B cell (primary cell): ENCODE data around the gene RERG. TPM values are rescaled to one million over a fixed set of nuclear protein-coding genes. Genes with fewer than 3 reads are reported as not detected.

ENCODE experiments used
- ATAC-seq: fragments of 200-7000 bp; cut with Tn5 transposase; one replicate; pipeline ENCODE4 v1.10.0; 2021; ENCODE audit warnings: low read depth, mild to moderate bottlenecking, moderate number of reproducible peaks, moderate library complexity
- CTCF ChIA-PET: fragments of 350-600 bp; sonication (Branson Sonifier 250); formaldehyde crosslinking; loops from one replicate; lab custom pipeline; 2021; ENCODE audit warnings: antibody characterized with exemption, inconsistent platforms; lab: Charles Lee
- POLR2A ChIA-PET: fragments of 350-600 bp; sonication (Branson Sonifier 250); formaldehyde crosslinking; loops from one replicate; lab custom pipeline; 2021; ENCODE audit warnings: antibody characterized with exemption; lab: Charles Lee
- DNase-seq: peaks from one replicate; pipeline ENCODE4 v3.0.0; 2013
- H2AFZ ChIP-seq: 2 replicates; pipeline ENCODE4 v1.6.1; 2012; ENCODE audit warnings: mild to moderate bottlenecking, low read depth, low read length; ENCODE audit not compliant: insufficient read depth, poor library complexity, severe bottlenecking
- H3K27ac ChIP-seq, 2 donors: 1 replicate in 1 of 2; 2 replicates in 1 of 2; pipeline ENCODE4 v1.5.1; 2012 to 2013; ENCODE audit warnings: low read length in 2 of 2, mild to moderate bottlenecking in 2 of 2, moderate library complexity in 1 of 2
- H3K27me3 ChIP-seq, 4 experiments: fragments of 200-600 bp in 1 of 4; sonication (generic) in 1 of 4; replicated peaks in 1 of 4; 1 replicate in 2 of 4; 2 replicates in 2 of 4; pipeline versions ENCODE4 v1.6.1 to v1.7.0; 2013 to 2016; ENCODE audit warnings: low read length in 3 of 4, mild to moderate bottlenecking in 2 of 4, mixed read lengths in 1 of 4, moderate library complexity in 1 of 4; ENCODE audit not compliant: insufficient read depth in 4 of 4, control insufficient read depth in 3 of 4; ENCODE audit errors: control extremely low read depth in 1 of 4
- H3K36me3 ChIP-seq, 2 experiments: replicated peaks in 1 of 2; 1 replicate in 1 of 2; 2 replicates in 1 of 2; pipeline versions ENCODE4 v1.6.1 to v1.7.1; 2013; ENCODE audit warnings: low read length in 1 of 2; ENCODE audit not compliant: insufficient read depth in 2 of 2, control insufficient read depth in 1 of 2; ENCODE audit errors: control extremely low read depth in 1 of 2, extremely low read depth in 1 of 2
- H3K4me1 ChIP-seq, 2 donors: fragments of 200-600 bp in 1 of 2; sonication (generic) in 1 of 2; 1 replicate in 1 of 2; 2 replicates in 1 of 2; pipeline versions ENCODE4 v1.5.1 to v1.6.1; 2013 to 2017; ENCODE audit warnings: low read length in 2 of 2; ENCODE audit not compliant: control insufficient read depth in 2 of 2, insufficient read depth in 2 of 2
- H3K4me2 ChIP-seq: replicated peaks from 2 replicates; pipeline ENCODE3; 2012; ENCODE audit warnings: mild to moderate bottlenecking, low read depth, low read length; ENCODE audit not compliant: poor library complexity, severe bottlenecking
- H3K4me3 ChIP-seq, 5 experiments: fragments of 200-600 bp in 1 of 5; sonication (generic) in 1 of 5; 1 replicate in 3 of 5; 2 replicates in 2 of 5; pipeline versions ENCODE4 v1.5.1 to v1.7.0; 2011 to 2016; ENCODE audit warnings: low read length in 4 of 5, mild to moderate bottlenecking in 4 of 5, low read depth in 2 of 5, control low read depth in 1 of 5, moderate library complexity in 1 of 5; ENCODE audit not compliant: insufficient read depth in 1 of 5; ENCODE audit errors: control extremely low read depth in 1 of 5, extremely low read depth in 1 of 5
- H3K79me2 ChIP-seq: fragments of 200-600 bp; sonication (generic); one replicate; pipeline ENCODE4 v1.6.0; 2016; ENCODE audit warnings: low read length; ENCODE audit not compliant: control insufficient read depth, insufficient read depth
- H3K9ac ChIP-seq: fragments of 200-600 bp; sonication (generic); 2 replicates; pipeline ENCODE4 v1.6.1; 2017; ENCODE audit warnings: mild to moderate bottlenecking, low read length, moderate library complexity
- H3K9me3 ChIP-seq, 3 donors: one replicate each; pipeline versions ENCODE4 v1.6.1 to v1.7.1; 2013; ENCODE audit warnings: low read length in 2 of 3; ENCODE audit not compliant: control insufficient read depth in 2 of 3, insufficient read depth in 1 of 3; ENCODE audit errors: control extremely low read depth in 1 of 3
- H4K20me1 ChIP-seq: 2 replicates; pipeline ENCODE4 v1.6.0; 2012; ENCODE audit warnings: mild to moderate bottlenecking, low read length; ENCODE audit not compliant: insufficient read depth, control insufficient read depth, poor library complexity, severe bottlenecking
- H3K27ac Mint-ChIP-seq: one replicate; pipeline ENCODE4 v1.8.0; 2021; ENCODE audit warnings: mixed read lengths
- H3K27me3 Mint-ChIP-seq: one replicate; pipeline ENCODE4 v1.8.0; 2021; ENCODE audit warnings: mixed read lengths
- H3K4me1 Mint-ChIP-seq: one replicate; pipeline ENCODE4 v1.8.0; 2021; ENCODE audit warnings: mixed read lengths
- H3K4me3 Mint-ChIP-seq: one replicate; pipeline ENCODE4 v1.8.0; 2021; ENCODE audit warnings: mixed read lengths
- H3K9me3 Mint-ChIP-seq: one replicate; pipeline ENCODE4 v1.8.0; 2022; ENCODE audit warnings: mixed read lengths; ENCODE audit not compliant: insufficient read depth
- CTCF ChIP-seq: fragments of 200-600 bp; IDR thresholded peaks from one replicate; pipeline ENCODE4 v1.8.0; 2022; ENCODE audit warnings: antibody characterized with exemption, mild to moderate bottlenecking
- EZH2 ChIP-seq: IDR thresholded peaks from 2 replicates; pipeline ENCODE4 v1.6.1; 2012; ENCODE audit warnings: borderline replicate concordance, low read depth, mild to moderate bottlenecking, moderate library complexity, low read length; ENCODE audit not compliant: insufficient read depth, poor library complexity, severe bottlenecking
- WGBS: methylation state at CpG from one replicate; pipeline ENCODE4 v1.1.5; 2013; ENCODE audit warnings: missing lambda C conversion rate; ENCODE audit not compliant: insufficient coverage; 5-methylcytosine and 5-hydroxymethylcytosine counted together
- intact Hi-C: fragments of 100-400 bp; cut with micrococcal nuclease; formaldehyde crosslinking; loops from one replicate; pipeline ENCODE4 v1.10.0; 2022
- polyA plus RNA-seq: library from polyadenylated mRNA; depleted of rRNA; stranded (reverse); fragments of >200 nt; gene quantifications from 2 replicates; pipeline ENCODE4 v1.2.3, GENCODE V29; 2012
- total RNA-seq, 2 donors: library from RNA; stranded (reverse); fragments of 120-200 nt in 1 of 2; gene quantifications; 1 replicate in 1 of 2; 2 replicates in 1 of 2; pipeline versions ENCODE4 v1.2.3 to v1.2.4, GENCODE V29; 2013 to 2022

The RERG gene
- total and polyA plus RNA-seq, 2 donors (not counting 1 experiment from before 2014, with no cell fraction given), result not detected

- H3K79me2 ChIP-seq, result no peaks in the 10 kb centered on the region
- CTCF ChIA-PET, result no interaction called here
- no peaks in the 10 kb centered on the region for H3K9me3 ChIP-seq
- no peaks in the 10 kb centered on the region for H3K36me3 ChIP-seq
- no peaks in the 10 kb centered on the region for H3K9me3 Mint-ChIP-seq
- no peak overlapping the region for H3K4me2 ChIP-seq
- no peak overlapping the region for H3K4me3 ChIP-seq
- H3K27ac Mint-ChIP-seq, result no peak overlapping the region
- DNase-seq (no peak), ATAC-seq (no peak)
- POLR2A ChIA-PET, result no interaction called here
- no peak overlapping the region for H2AFZ ChIP-seq
- H3K27ac ChIP-seq, result no peak overlapping the region
- H3K9ac ChIP-seq, result no peak overlapping the region
- H3K4me1 Mint-ChIP-seq, result no peaks in the 10 kb centered on the region
- TF ChIP-seq CTCF (no peak), EZH2 (no peak)
- H3K27me3 Mint-ChIP-seq, result no peaks in the 10 kb centered on the region
- H3K4me3 Mint-ChIP-seq, result no peak overlapping the region
- no peaks in the 10 kb centered on the region for H3K27me3 ChIP-seq
- no peaks in the 10 kb centered on the region for H4K20me1 ChIP-seq
- no peaks in the 10 kb centered on the region for H3K4me1 ChIP-seq
- intact Hi-C loops, result no loop called here
Measured at GRCh38 chr12:15201456-15201855, 19.8 kb downstream of the RERG start.

- Histone ChIP-seq H3K9ac (no peak overlapping the region), H3K4me3 (no peak overlapping the region), H2AFZ (no peak overlapping the region), H3K9me3 (no peaks in the 10 kb centered on the region), H4K20me1 (no peaks in the 10 kb centered on the region), H3K27ac (no peak overlapping the region), H3K27me3 (no peaks in the 10 kb centered on the region), H3K36me3 (no peaks in the 10 kb centered on the region), H3K4me1 (no peaks in the 10 kb centered on the region), H3K4me2 (no peak overlapping the region), H3K79me2 (no peaks in the 10 kb centered on the region)
- H3K9me3 Mint-ChIP-seq, result no peaks in the 10 kb centered on the region
- no peak overlapping the region for H3K27ac Mint-ChIP-seq
- H3K27me3 Mint-ChIP-seq, result no peaks in the 10 kb centered on the region
- intact Hi-C loops, result no loop called here
- DNase-seq (no peak), ATAC-seq (no peak)
- no CpG with 5 or more reads among the region's 1 CpG for WGBS
- ChIA-PET CTCF (no interaction called here), POLR2A (no interaction called here)
- no peak overlapping the region for H3K4me3 Mint-ChIP-seq
- TF ChIP-seq EZH2 (no peak), CTCF (no peak)
- H3K4me1 Mint-ChIP-seq, result no peaks in the 10 kb centered on the region
Measured at GRCh38 chr12:15201056-15201455, 20.2 kb downstream of the RERG start.
